GM18499 (cell line): Measurements from ENCODE around the gene ZNF526.

Experiments used
- ATAC-seq: cut with Tn5 transposase; IDR thresholded peaks from one replicate; pipeline ENCODE4 v1.9.1; 2021; ENCODE audit warnings: moderate number of reproducible peaks; ENCODE audit not compliant: insufficient read depth, unreplicated experiment

The ZNF526 gene

GRCh38 chr19:42246143-42246921, 26.2 kb downstream of the ZNF526 start:
- no peak for ATAC-seq

GRCh38 chr19:42246922-42247639, 27.0 kb downstream of the ZNF526 start:
- no peak for ATAC-seq

GRCh38 chr19:42247640-42248199, 27.6 kb downstream of the ZNF526 start:
- no peak for ATAC-seq

GRCh38 chr19:42248270-42249148, 28.4 kb downstream of the ZNF526 start:
- no peak for ATAC-seq

- no peak for ATAC-seq
Observed at GRCh38 chr19:42249149-42249750, 29.1 kb downstream of the ZNF526 start.

GRCh38 chr19:42249769-42250168, 29.7 kb downstream of the ZNF526 start:
- ATAC-seq = no peak

GRCh38 chr19:42250183-42250665, 30.1 kb downstream of the ZNF526 start:
- no peak for ATAC-seq

- ATAC-seq = no peak
Observed at GRCh38 chr19:42250666-42251531, 30.8 kb downstream of the ZNF526 start.

- no peak for ATAC-seq
Observed at GRCh38 chr19:42251572-42252358, 31.7 kb downstream of the ZNF526 start.

- ATAC-seq = no peak
Observed at GRCh38 chr19:42252365-42253244, 32.5 kb downstream of the ZNF526 start.

GRCh38 chr19:42253245-42254088, 33.4 kb downstream of the ZNF526 start:
- no peak for ATAC-seq

GRCh38 chr19:42254089-42254849, 34.2 kb downstream of the ZNF526 start:
- ATAC-seq = no peak

GRCh38 chr19:42254850-42255765, 35.0 kb downstream of the ZNF526 start, which contains the start of gene ERF:
ERF (minus strand) TSS chr19:42255128; CDS start chr19:42254999, 129 bp downstream.
- ATAC-seq = no peak
